Femur (tissue), 1 donor: ENCODE data around the gene FMO4.
"Not testable (repeated sequence)": the region's sequence is repeated elsewhere in the genome, so short reads cannot be mapped to it uniquely, and the experiment has no call there.

Experiments used
- DNase-seq: peaks from one replicate; pipeline ENCODE4 v3.0.0-alpha.2; 2017

The FMO4 gene

GRCh38 chr1:171313835-171314320 is at the start of gene FMO4:
Gene FMO4 (plus strand): TSS chr1:171314183. CDS start chr1:171319826, 5,643 bp downstream.
- DNase-seq: peak; percentile 98

DNA sequence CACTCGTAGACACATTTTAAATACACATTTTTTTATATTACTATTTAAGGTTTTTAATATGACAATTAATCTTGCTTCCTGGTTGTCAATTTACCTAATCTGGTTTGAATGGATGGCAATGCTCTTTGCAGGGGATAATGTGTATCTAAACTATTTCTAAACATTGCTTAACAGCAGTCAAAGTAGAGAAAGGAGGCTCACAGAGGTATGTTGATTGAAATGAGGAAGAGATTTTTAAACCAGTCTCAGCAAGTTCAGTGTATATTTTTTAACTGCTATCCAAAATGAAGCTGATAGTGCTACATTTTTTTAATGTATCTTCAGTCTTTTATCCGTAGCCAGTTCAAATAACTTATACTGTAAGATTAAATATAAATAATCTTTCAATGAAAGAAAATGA is 48.3 kb upstream of the FMO4 start:
- DNase-seq: no peak

DNA sequence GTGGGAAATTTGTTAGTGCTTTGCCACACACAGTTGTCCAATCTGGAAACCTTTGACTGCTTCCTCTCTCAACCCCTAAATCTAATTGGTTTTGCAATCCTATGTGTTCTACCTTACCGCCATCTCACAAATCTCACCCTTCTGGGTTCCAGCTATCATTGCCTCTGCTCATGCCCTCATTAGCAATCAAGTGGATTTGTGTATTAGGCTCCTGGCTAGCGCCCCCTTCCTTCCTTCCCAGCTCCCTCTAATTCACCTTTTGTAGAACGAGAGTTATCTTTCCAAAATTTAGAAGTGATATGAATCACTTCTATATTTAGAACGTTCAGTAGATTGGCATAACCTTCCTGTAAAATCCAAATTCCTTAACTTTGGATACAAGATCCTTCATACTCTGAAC is 47.1 kb upstream of the FMO4 start:
- no peak for DNase-seq

- DNase-seq: peak; percentile 28
Measured at GRCh38 chr1:171267391-171267790, 46.6 kb upstream of the FMO4 start.

DNA sequence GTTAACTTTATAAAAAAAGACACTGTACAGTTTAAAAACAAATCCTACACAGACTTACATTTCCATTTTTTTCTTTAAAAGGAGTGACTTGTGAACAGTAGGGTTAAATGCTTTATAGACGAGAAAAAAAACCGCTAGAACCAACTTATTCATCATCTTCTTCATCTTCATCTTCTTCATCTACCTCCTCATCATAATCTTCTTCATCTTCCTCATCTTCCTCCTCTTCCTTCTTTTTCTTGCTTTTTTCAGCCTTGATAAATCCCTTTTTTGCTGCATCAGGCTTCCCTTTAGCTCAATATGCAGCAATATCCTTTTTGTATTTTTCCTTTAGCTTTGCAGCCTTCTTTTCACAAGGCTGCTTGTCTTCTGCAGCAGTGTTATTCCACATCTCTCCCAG is 43.2 kb upstream of the FMO4 start:
- DNase-seq: no peak

DNA sequence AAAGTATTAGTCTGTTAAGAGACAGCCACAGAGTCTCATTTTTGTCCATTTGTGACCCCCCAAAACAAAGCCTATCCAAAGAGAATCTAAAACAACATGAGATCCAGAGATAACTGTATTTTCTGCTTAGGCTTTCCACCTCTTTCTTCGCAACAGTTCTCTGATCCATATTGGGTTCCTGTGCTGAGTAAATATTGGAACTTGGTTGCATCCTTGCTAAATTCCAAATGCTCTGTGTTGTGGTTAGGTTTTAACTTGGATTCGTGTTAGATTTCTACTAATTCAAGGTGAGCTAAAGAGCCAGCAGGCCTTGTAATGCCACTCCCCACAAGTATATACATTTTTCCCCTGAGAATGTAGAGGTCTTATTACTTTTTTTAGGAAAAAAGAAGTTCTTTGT is 36.4 kb upstream of the FMO4 start:
- DNase-seq: no peak

- no peak for DNase-seq
Measured at GRCh38 chr1:171279234-171279633, 34.7 kb upstream of the FMO4 start.

GRCh38 chr1:171279678-171280077 is 34.3 kb upstream of the FMO4 start:
- DNase-seq: no peak

- DNase-seq: no peak
Measured at GRCh38 chr1:171280599-171280998, 33.4 kb upstream of the FMO4 start.

- no peak for DNase-seq
Measured at GRCh38 chr1:171286032-171286705, 27.8 kb upstream of the FMO4 start.

DNA sequence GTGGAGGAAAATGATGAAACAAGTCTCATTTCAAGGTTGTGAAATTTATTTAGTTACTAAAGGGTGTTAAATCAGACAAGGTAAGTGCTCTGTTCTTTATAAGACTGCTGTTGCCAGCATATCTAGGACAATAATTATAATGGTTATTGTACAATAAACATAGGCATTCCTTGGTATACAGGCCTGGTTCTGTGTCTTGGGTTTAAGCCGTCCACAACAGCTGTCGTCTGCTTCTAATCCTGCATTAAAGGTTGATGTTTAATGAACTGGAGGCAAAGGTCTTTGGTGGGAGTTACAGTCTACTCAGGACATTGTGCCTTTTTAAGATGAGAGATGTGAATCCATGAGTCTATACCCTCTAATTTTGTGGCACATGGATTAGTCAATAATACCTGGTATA is 23.4 kb upstream of the FMO4 start:
- DNase-seq: no peak

- no peak for DNase-seq
Measured at GRCh38 chr1:171292799-171293198, 21.2 kb upstream of the FMO4 start.

DNA sequence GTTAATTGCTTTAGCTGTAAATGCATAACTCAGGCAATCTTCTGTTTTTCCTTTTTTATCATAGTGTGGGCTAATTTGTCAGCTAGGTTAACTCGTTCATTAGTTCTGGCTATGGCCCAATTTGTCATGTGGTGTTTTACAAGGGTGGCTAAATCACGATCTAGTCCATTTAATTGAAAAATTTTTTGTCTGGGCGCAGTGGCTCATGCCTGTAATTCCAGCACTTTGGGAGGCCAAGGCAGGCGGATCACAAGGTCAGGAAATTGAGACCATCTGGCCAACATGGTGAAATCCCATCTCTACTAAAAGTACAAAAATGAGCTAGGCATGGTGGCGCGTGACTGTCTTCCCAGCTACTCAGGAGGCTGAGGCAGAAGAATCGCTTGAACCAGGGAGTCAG is 18.6 kb upstream of the FMO4 start:
- not testable (repeated sequence) for DNase-seq

DNA sequence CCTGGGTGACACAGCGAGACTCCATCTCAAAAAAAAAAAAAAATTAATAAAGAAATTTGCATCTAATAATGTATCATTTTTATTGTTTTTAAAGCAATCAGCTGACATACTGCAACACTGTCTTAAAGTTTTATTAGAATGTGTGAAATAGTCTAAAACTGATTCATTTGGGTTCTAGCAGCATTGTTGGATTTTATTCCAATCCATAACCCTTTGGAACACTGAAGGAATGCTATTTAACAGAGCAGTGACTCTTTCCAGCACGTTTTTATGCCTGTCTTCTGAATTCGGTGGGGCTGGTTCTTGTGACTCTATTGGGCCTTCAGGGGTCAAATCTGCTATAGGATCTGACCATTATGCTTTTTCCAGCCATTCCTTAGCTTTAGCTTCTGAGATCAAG is 18.2 kb upstream of the FMO4 start:
- DNase-seq: no peak

DNA sequence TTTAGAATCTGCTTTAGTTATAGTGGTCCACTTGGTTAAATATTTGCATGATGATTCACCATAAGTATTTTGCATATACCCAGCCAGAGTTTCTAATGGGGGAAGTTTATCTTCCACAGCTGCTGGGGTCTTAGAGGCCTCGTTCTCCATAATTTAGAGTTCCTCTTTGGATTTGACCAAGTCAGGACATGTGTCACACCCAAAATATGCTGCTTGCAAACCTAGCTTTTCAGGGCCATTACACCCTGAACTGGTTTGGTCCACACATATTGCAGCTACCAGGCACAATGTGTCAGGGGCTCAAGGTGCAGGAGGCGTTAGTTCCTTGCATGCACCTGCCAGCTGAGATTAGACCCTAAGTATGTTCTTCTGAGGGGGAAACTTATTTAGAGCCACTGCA is 17.1 kb upstream of the FMO4 start:
- DNase-seq: no peak

DNA sequence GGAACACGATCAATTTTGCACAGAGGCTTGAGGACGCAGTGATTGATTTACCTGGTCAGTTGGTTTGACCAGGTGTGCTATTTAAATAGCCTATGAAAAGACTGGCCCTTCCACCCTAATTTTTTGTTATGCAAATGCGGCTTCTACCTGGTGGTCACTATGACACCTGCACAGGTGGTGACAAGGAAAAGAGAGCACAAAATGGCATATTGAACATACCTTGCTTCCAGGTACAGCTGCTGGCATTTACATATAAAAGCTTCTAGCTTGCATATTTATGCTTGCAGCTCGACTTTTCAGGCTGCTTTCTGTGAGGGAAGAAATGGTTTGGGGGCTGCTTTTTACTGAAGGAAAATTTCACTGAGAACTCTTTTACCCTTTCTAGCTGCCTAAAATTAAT is 15.3 kb upstream of the FMO4 start:
- no peak for DNase-seq

DNA sequence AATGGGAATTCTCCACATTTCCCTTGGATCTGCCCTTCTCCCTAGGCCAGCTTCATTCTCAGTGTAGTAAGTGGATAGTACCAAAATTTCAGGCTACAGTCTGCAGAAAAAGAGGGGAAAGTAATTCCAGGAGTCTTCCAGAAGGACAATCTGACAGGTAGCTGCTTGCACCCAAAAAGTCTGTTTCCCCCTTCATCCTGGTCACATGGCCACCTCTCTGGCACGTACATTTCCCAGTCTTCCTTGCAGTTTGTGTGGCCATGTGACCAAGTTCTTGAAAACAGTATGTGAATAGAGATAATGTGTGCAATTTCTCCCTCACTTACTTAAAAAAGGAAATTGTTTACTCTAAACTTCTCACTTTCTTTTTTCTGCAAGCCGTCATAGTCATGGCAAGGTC is 14.6 kb upstream of the FMO4 start:
- DNase-seq: no peak

GRCh38 chr1:171300401-171300800 is 13.6 kb upstream of the FMO4 start:
- DNase-seq: no peak

- DNase-seq: no peak
Measured at GRCh38 chr1:171310661-171311087, 3.3 kb upstream of the FMO4 start.

GRCh38 chr1:171311771-171312558 is 2.0 kb upstream of the FMO4 start:
- DNase-seq: no peak

DNA sequence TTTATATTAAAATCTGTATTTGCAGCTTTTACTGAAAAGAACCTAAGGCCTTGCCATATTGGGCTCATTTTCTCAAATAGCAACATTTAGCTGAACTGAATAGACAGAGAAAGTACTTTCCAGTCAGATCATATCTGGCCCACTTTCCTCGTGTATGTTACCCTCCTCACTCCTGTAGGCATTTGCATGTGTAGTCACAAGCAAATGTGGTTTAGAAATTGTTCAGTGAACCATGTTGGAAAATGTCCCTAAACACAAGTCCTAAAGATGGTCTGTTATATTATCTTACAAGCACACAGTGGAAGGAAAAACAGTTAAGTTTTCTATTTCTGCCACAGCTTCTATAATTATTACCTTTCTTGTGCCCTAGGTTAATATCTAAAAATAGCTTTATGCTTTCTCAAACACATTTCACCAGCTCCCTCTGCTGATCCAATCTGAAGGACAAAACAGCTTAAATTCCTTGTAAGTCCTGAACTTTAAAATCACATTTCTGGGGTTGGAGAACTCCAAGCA is 606 bp upstream of the FMO4 start:
- DNase-seq: no peak

- no peak for DNase-seq
Measured at GRCh38 chr1:171329251-171329650, 15.3 kb downstream of the FMO4 start.

GRCh38 chr1:171334024-171334640 is 20.1 kb downstream of the FMO4 start:
- DNase-seq: no peak

- no peak for DNase-seq
Measured at GRCh38 chr1:171335964-171336363, 22.0 kb downstream of the FMO4 start.
